DND-41 (cell line): Measurements from ENCODE around the gene FAM174C.

Experiments used
- ATAC-seq: fragments of 200-7000 bp; cut with Tn5 transposase; 3 replicates; pipeline ENCODE4 v1.9.1; 2021; ENCODE audit warnings: low read depth; ENCODE audit not compliant: insufficient read depth
- DNase-seq: peaks from one replicate; pipeline ENCODE4 v3.0.0-alpha.2; 2020
- H2AFZ ChIP-seq: 2 replicates; pipeline ENCODE4 v1.6.0; 2012; ENCODE audit warnings: low read depth, low read length
- H3K27ac ChIP-seq: 2 replicates; pipeline ENCODE4 v1.5.1; 2012; ENCODE audit warnings: low read length, inconsistent platforms
- H3K27me3 ChIP-seq: fragments of 200-600 bp; sonication (generic); 2 replicates; pipeline ENCODE4 v1.6.0; 2012; ENCODE audit warnings: low read length, mild to moderate bottlenecking, inconsistent platforms; ENCODE audit not compliant: insufficient read depth, poor library complexity
- H3K36me3 ChIP-seq: 2 replicates; pipeline ENCODE4 v1.5.1; 2012; ENCODE audit warnings: low read length, inconsistent platforms; ENCODE audit not compliant: insufficient read depth
- H3K4me1 ChIP-seq: 2 replicates; pipeline ENCODE4 v1.5.1; 2012; ENCODE audit warnings: mild to moderate bottlenecking, low read length; ENCODE audit not compliant: insufficient read depth
- H3K4me2 ChIP-seq: 2 replicates; pipeline ENCODE4 v1.6.0; 2012; ENCODE audit warnings: mild to moderate bottlenecking, moderate library complexity, low read length, inconsistent platforms; ENCODE audit not compliant: insufficient read depth
- H3K4me3 ChIP-seq, 2 experiments: fragments of 200-600 bp in 1 of 2; shearing (Covaris generic) in 1 of 2; 2 replicates each; pipeline ENCODE4 v1.5.1; 2012 to 2016; ENCODE audit warnings: inconsistent platforms in 2 of 2, low read length in 2 of 2, mild to moderate bottlenecking in 2 of 2, low read depth in 1 of 2, moderate library complexity in 1 of 2
- H3K79me2 ChIP-seq: 2 replicates; pipeline ENCODE4 v1.6.0; 2012; ENCODE audit warnings: low read length, inconsistent platforms; ENCODE audit not compliant: insufficient read depth
- H3K9ac ChIP-seq: 2 replicates; pipeline ENCODE4 v1.6.0; 2012; ENCODE audit warnings: low read depth, mild to moderate bottlenecking, inconsistent platforms, low read length, moderate library complexity
- H3K9me3 ChIP-seq: 2 replicates; pipeline ENCODE4 v1.5.1; 2012; ENCODE audit warnings: low read length, moderate library complexity, mild to moderate bottlenecking, inconsistent platforms; ENCODE audit not compliant: insufficient read depth, severe bottlenecking
- H4K20me1 ChIP-seq: 2 replicates; pipeline ENCODE4 v1.6.0; 2012; ENCODE audit warnings: low read length; ENCODE audit not compliant: insufficient read depth
- EZH2 ChIP-seq: IDR thresholded peaks from 3 replicates; pipeline ENCODE4 v1.6.1; 2012; ENCODE audit warnings: borderline replicate concordance, low read depth, mild to moderate bottlenecking, moderate library complexity, low read length, inconsistent platforms; ENCODE audit not compliant: severe bottlenecking
- TF ChIP-seq, protein P1 (sequence below): IDR thresholded peaks from 2 replicates; pipeline ENCODE4 v1.5.1; 2012; ENCODE audit warnings: borderline replicate concordance, low read length, moderate library complexity, mild to moderate bottlenecking; ENCODE audit not compliant: poor library complexity, severe bottlenecking; ENCODE audit errors: extremely low read depth

FAM174C gene

DNA sequence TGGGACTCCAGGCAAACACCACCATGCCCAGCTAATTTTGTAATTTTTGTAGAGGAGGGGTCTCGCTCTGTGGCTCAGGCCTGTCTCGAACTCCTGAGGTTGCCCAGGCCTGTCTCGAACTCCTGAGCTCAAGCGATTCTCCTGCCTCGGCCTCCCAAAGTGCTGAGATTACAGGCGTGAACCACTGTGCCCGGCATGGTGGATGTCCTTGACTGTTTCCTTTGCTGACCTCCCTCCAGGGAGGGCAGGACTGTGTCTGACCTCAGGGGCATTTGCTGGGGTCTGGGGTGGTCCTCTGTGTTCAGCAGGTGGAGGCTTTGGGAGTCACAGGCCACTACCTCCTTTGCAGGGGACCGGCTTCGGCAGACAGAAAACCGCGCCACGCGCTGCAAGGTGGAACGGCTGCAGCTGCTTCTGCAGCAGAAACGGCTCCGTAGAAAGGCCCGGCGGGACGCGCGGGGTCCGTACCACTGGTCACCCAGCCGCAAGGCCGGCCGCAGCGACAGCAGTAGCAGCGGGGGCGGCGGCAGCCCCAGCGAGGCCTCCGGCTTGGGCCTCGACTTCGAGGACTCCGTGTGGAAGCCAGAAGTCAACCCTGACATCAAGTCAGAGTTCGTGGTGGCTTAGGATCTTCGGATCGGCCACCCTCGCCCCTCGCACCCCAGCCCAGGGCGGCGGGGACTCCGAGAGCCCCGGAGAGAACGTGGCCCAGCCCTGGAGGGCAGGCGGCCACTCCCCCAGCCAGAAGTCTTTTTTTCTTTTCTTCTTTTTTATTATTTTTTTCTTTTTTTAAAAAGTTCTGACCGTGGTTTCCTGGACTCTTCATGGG, 18.5 kb upstream of the FAM174C start:
- Histone ChIP-seq H3K9me3 (no peaks in the 10 kb centered on the region), H3K4me3 (no peak overlapping the region), H3K4me2 (no peak overlapping the region), H3K4me1 (peaks cover 85% of the 10 kb centered on the region), H3K27me3 (no peaks in the 10 kb centered on the region), H4K20me1 (peaks cover 47% of the 10 kb centered on the region), H3K27ac (no peak overlapping the region), H3K36me3 (peaks cover 51% of the 10 kb centered on the region), H3K9ac (no peak overlapping the region), H2AFZ (no peak overlapping the region), H3K79me2 (peaks cover 36% of the 10 kb centered on the region)
- no peak for ATAC-seq
- TF ChIP-seq, protein P1, sequence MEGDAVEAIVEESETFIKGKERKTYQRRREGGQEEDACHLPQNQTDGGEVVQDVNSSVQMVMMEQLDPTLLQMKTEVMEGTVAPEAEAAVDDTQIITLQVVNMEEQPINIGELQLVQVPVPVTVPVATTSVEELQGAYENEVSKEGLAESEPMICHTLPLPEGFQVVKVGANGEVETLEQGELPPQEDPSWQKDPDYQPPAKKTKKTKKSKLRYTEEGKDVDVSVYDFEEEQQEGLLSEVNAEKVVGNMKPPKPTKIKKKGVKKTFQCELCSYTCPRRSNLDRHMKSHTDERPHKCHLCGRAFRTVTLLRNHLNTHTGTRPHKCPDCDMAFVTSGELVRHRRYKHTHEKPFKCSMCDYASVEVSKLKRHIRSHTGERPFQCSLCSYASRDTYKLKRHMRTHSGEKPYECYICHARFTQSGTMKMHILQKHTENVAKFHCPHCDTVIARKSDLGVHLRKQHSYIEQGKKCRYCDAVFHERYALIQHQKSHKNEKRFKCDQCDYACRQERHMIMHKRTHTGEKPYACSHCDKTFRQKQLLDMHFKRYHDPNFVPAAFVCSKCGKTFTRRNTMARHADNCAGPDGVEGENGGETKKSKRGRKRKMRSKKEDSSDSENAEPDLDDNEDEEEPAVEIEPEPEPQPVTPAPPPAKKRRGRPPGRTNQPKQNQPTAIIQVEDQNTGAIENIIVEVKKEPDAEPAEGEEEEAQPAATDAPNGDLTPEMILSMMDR: no peak
- no peak for TF ChIP-seq EZH2
- no peak for DNase-seq

DNA sequence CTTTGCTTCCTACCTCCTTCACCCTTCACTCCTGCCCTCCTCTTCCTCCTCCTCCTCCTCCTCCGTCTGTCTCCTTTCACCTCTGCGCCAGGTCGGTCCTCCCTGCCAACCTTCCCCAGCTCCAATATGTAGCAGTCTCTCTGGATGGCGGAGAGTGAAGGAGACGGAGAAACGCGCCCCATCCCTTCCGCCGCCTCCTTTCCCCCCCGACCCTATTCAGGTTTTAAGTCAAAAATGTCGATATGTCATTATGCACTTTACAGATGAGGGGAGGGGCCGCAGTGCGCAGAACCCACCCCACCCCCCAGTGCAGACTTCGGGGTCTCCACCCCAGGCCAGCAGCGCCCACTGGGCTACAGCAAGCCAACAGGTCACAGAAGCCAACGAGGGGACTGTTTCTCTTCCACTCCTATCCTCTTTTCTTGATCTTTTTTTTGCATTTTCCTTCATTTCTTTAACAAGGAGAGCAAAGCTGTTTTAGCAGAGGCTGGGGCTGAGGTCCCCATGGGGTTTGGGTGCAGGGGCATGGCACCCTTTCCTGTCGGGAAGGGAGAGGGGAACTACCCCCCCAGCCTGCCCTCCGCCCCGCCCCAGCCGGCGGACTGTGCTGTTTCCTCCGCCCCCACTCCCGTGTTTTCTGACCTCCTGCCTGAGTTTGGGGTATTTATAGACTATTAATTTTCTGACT, 17.7 kb upstream of the FAM174C start:
- Histone ChIP-seq H3K9ac (no peak overlapping the region), H3K4me3 (no peak overlapping the region), H3K4me1 (peaks cover 83% of the 10 kb centered on the region), H3K79me2 (peaks cover 30% of the 10 kb centered on the region), H3K36me3 (peaks cover 50% of the 10 kb centered on the region), H3K27ac (peak overlapping the region; percentile 39; the same call in 1 of the 2 replicates), H3K27me3 (no peaks in the 10 kb centered on the region), H3K4me2 (peak overlapping the region; percentile 60; the same call in 1 of the 2 replicates), H2AFZ (no peak overlapping the region), H3K9me3 (no peaks in the 10 kb centered on the region), H4K20me1 (peaks cover 40% of the 10 kb centered on the region)
- DNase-seq: no peak
- no peak for ATAC-seq
- TF ChIP-seq EZH2: no peak
- TF ChIP-seq, protein P1: no peak

DNA sequence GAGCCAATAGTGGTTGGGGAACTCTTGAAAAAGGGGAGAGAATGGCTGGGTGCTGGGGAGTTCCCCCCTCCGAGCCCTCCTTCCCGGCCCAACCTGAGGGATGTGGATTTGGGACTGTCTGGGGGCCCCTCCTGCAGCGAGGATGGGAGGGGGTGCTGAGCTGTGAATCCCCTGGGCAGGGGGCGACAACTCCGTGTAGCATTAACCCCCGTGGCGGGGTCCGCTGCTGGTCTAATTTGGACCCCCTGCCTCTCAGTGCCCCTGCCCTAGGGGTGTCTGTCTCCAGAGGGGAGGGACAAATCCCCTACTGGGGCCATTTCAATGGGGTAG, 17.2 kb upstream of the FAM174C start:
- H3K36me3 ChIP-seq: peaks cover 50% of the 10 kb centered on the region
- H3K9ac ChIP-seq: peak overlapping the region; percentile 42; the same call in 1 of the 2 replicates
- peaks cover 28% of the 10 kb centered on the region for H3K79me2 ChIP-seq
- no peak for DNase-seq
- H4K20me1 ChIP-seq: peaks cover 36% of the 10 kb centered on the region
- no peaks in the 10 kb centered on the region for H3K27me3 ChIP-seq
- no peak overlapping the region for H3K4me3 ChIP-seq
- peaks cover 78% of the 10 kb centered on the region for H3K4me1 ChIP-seq
- no peak overlapping the region for H2AFZ ChIP-seq
- TF ChIP-seq, protein P1: no peak
- TF ChIP-seq EZH2: no peak
- H3K9me3 ChIP-seq: no peaks in the 10 kb centered on the region
- peak overlapping the region; percentile 39; the same call in 1 of the 2 replicates for H3K27ac ChIP-seq
- H3K4me2 ChIP-seq: peak overlapping the region; percentile 60; the same call in 1 of the 2 replicates
- no peak for ATAC-seq
